H1 (cell line): ENCODE results near the gene VIT. TPM values are rescaled to one million over a fixed set of nuclear protein-coding genes. Genes with fewer than 3 reads are reported as not detected.

Experiments
- SIX5 ChIP-seq: IDR thresholded peaks from 2 replicates; pipeline ENCODE4 v1.6.1; 2011; ENCODE audit warnings: mild to moderate bottlenecking, low read depth, low read length
- polyA plus RNA-seq, 7 experiments: library from polyadenylated mRNA; depleted of rRNA in 3 of 7; stranded (reverse) in 5 of 7; unstranded in 2 of 7; fragments of >200 nt in 5 of 7; fragments of 200-250 nt in 2 of 7; gene quantifications; 1 replicate in 5 of 7; 2 replicates in 1 of 7; 4 replicates in 1 of 7; pipeline versions ENCODE4 v1.2.1 to v1.2.3, GENCODE V29; 2011 to 2013; ENCODE audit warnings: missing spikeins in 2 of 7, mixed read lengths in 2 of 7
- total RNA-seq: library from RNA; stranded (reverse); fragmentation: NEBNext Ultra II Directional; extraction: Animal tissue kit (Norgen Biotek cat#: 25700); gene quantifications from 2 replicates; pipeline ENCODE4 v1.2.1, GENCODE V29; 2021
- TF ChIP-seq, protein P1 (sequence below): IDR thresholded peaks from 2 replicates; pipeline ENCODE4 v1.6.1; 2011; ENCODE audit warnings: low read length, improper control_type of control experiment

Gene VIT
- total and polyA plus RNA-seq, 2 of the 8 experiments (the other 6 are each of a cell fraction or from before 2014, with no cell fraction given) = 0.03 TPM; not detected in 1

DNA sequence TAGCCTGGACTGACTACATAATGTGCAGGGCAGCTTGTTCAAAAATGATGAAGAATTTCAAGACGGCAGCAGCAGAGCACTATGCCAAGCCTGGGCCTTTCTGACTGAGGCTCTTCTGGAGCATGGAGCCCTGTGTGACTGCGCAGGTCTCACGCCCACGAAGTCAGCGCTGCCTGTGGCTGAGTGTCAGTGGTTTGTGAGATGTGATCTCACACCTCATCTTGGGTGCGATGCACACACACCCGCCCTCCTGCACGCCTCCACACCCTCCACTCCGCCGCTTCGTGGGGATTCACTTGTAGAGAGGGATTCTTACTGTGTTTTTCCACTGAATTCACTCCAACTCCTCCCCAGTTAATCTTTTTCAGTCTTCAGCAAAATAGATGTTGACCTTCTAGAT, 103.9 kb downstream of the VIT start (continued):
- TF ChIP-seq, protein P1, sequence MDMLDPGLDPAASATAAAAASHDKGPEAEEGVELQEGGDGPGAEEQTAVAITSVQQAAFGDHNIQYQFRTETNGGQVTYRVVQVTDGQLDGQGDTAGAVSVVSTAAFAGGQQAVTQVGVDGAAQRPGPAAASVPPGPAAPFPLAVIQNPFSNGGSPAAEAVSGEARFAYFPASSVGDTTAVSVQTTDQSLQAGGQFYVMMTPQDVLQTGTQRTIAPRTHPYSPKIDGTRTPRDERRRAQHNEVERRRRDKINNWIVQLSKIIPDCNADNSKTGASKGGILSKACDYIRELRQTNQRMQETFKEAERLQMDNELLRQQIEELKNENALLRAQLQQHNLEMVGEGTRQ = no peak
- no peak for TF ChIP-seq SIX5
